Right ventricle myocardium inferior (tissue), 1 donor: ENCODE measurements around the gene GLRA3. TPM values are rescaled to one million over a fixed set of nuclear protein-coding genes. Genes with fewer than 3 reads are reported as not detected.
"Not testable (repeated sequence)": the region's sequence is repeated elsewhere in the genome, so short reads cannot be mapped to it uniquely, and the experiment has no call there.

Experiments used
- ATAC-seq: fragments of 200-7000 bp; cut with Tn5 transposase; one replicate; pipeline ENCODE4 v1.9.1; 2020; ENCODE audit warnings: mild to moderate bottlenecking, moderate library complexity
- DNase-seq: peaks from one replicate; pipeline ENCODE4 v3.0.0; 2021; ENCODE audit errors: missing footprints
- intact Hi-C: fragments of 100-400 bp; cut with DNase I; formaldehyde crosslinking; loops from one replicate; pipeline ENCODE4 v1.11.0; 2022
- long read RNA-seq: library from polyadenylated mRNA; unstranded; transcript quantifications from one replicate; pipeline ENCODE4 v2.0.0, GENCODE V29; 2021
- total RNA-seq: library from RNA; stranded (reverse); fragmentation: NEBNext Ultra II Directional; extraction: Animal tissue kit (Norgen Biotek cat#: 25700); gene quantifications from one replicate; pipeline ENCODE4 v1.2.1, GENCODE V29; 2021
- donor health status: DM: no; HTN: yes; CAD: no; lungs with severe emphysema.

Gene GLRA3
- total RNA-seq = not detected
- long read RNA-seq = 0 reads

DNA sequence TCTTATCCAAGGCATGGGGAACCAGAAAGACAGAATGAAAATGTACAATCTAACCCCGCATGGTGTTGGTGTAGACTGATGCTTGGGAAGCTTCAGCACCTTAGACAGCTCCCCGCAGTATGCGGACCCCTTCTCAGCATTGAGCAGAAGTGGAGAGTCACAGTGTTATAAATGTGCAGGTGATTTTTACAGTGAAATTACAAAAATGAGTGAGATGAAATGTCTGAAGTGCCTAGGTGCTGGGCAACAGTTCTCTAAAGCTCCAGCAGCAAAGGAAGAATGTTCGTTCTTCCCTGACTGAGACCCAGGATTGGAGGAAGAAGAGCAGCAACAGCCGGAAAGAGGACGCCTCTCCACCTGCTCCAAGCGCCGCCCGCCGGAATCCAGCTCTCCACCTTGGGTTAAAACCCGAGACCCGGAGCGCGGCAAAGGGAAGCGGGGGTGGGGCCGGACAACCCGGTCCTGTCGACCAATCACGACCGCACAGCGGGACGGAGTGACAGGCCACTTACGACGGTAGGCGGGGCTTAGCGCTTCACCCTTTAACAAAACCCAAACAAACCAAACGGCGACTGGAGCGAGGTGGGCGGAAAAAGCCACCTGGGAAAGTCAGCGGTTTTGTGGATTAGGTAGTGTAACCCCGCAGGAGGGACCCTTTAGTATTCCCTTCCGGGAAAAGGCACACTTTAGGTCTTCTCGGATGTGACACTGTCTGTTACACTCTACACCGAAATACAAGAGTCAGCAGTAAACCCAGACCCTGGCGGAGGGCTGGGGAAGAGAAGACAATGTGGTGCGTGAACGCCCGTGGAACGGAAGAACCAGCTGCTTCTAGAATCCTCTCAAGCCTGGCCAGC lies at the start of gene GLRA3:
GLRA3 (minus strand) TSS at position 403 of the 857 bp plus-strand sequence. CDS start 436 bp downstream, outside the sequence.
- peak; percentile 48 for ATAC-seq
- peak; percentile 60 for DNase-seq
- intact Hi-C loops = no loop called here

GRCh38 chr4:174874898-174875297 lies 45.9 kb upstream of the GLRA3 start:
- intact Hi-C loops = no loop called here
- DNase-seq = no peak
- ATAC-seq = no peak

DNA sequence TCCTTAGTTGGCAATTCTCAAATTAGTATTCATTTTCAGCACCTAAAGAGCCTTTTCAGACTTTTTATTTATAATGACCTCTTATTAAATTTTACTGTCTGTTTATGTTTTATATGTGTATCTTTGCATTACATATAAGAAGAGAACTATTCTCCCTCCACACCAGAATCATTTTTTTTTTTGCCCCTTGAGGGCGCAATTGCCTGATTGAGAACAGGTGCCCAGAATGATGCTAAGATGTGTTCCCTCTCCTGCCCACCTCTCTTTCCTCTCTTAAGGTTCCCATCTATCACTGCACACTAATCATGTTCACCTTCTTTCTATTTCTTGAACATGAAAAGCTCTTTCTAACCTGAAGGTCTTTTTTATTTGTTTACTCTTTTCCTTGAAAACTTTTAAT lies 44.9 kb upstream of the GLRA3 start:
- no peak for ATAC-seq
- intact Hi-C loops = no loop called here
- no peak for DNase-seq

DNA sequence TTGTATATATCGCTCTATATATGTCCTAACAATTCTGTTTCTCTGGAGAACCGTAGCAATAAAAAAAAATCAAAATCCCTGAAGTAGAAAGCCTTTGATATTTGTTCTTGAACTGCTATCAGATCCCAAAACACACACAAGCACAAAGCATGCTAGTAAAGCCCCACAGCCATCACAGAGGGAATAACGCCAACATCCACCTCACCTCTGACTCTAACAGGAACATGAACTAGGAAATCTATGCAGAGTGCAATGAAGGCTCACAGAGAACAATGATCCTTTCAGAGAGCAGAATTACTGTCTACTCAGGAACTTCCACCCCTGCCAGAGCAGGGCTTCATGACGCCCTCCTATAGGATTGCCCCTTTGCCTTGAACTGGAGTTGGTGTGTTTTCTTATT lies 44.1 kb upstream of the GLRA3 start:
- intact Hi-C loops, ATAC-seq, DNase-seq: not testable (repeated sequence)

DNA sequence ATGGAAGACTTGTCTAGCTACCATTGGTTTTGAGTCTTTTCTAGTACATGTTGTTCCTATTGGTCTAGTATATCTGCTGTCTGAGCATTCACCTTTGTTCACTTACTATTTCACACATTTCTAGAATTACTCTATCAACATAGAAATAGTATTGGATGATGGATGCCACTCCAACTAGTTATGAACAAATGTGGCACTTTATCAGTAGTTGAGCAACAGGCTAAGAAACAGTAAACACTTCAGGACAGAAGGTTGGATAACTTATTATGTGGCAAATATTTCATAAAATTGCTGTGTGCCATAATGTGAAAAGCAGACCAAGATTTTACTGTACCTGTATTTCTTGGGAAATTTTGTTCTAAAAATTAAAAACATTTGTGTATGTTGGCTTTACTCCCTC lies 42.4 kb upstream of the GLRA3 start:
- ATAC-seq = no peak
- no peak for DNase-seq
- intact Hi-C loops = no loop called here

- intact Hi-C loops = no loop called here
- DNase-seq (no peak), ATAC-seq (no peak)
Measured at GRCh38 chr4:174870311-174870710, 41.3 kb upstream of the GLRA3 start.

DNA sequence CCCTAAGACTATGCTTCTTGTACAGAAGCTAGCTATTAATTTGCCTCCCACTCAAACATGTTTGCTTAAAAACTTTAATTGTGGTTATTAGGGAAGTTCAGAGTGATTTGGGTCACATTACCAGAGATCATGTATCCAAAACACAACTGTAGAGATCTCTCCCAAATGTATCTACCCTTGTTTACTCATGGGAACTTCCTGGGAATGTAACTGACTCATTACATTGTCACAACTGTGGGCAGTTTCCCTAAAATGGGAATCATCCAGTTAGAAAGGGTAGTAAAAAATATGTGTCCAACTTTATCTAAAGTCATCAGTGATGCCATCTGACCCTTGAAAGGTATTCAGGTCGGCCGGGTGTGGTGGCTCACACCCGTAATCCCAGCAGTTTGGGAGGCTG lies 40.3 kb upstream of the GLRA3 start:
- intact Hi-C loops = no loop called here
- ATAC-seq (no peak), DNase-seq (no peak)

GRCh38 chr4:174867903-174868302 lies 38.9 kb upstream of the GLRA3 start:
- intact Hi-C loops = no loop called here
- DNase-seq (no peak), ATAC-seq (no peak)

DNA sequence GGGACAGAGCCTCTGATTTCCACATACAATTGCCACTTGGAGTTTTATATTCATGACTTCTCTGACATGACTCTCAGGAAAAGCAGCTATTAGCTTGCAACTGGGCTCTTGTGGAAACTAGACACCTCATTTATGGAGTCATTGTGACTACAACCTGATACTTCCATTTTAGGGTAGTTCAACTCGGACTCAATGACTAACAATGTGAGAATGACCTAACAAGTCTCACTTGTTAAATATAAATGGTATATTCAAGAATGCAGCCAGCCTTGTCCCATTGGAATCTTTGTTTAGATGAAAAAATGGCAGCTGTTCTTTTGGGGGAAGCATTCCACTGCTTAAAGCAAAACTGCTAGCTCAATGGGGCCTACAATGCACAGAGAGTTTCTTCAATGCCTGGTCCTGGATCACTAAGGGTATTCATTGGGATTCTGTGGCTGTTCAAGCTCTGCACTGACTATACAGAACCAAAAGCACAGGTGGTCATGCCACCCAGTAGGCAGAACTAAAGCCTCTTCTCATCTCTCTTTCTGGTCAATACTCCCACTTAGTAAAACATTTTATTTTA lies 36.5 kb upstream of the GLRA3 start:
- intact Hi-C loops = no loop called here
- ATAC-seq = no peak
- no peak for DNase-seq

- no peak for DNase-seq
- ATAC-seq = no peak
- intact Hi-C loops = no loop called here
Measured at GRCh38 chr4:174864031-174864430, 35.0 kb upstream of the GLRA3 start.

DNA sequence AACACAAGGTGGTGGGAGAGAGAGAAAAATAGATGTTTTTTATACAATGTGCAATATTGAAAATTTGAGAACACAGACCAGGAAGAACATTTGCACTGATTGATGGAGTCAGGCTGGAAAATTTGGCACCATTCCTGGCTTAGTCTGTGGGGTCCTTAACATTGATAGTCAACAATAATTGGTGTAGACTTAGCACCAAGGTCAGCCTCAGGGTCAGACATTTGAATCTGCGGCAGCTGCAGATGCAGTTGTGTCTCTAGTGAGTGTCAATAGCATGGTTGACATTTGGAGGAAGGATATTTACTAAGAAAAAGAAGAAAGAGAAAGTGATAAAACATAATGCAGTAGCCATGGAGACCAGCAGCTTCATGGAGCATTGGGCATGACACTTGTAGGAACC lies 31.5 kb upstream of the GLRA3 start:
- ATAC-seq (no peak), DNase-seq (no peak)
- intact Hi-C loops = no loop called here

DNA sequence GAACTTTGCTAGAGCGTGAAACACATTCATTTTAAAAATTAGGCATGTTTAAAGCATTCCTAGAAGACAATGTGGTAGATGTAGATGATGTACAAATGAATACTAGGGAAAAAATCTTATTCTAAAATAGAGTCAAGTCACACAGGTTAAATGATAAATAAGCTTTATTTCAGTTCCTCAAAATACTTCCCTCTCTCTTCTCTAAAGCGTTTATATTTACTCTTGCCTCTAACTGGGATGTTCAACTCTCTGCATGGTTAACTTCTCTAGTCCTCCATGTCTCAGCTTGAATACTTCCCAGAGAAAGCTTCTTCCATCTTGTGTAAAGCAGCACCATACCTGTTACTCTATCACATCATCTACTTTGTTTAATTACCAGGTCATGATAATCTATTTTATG lies 30.9 kb upstream of the GLRA3 start:
- DNase-seq = no peak
- intact Hi-C loops = no loop called here
- ATAC-seq = no peak

- intact Hi-C loops = no loop called here
- DNase-seq (no peak), ATAC-seq (no peak)
Measured at GRCh38 chr4:174856926-174857800, 28.1 kb upstream of the GLRA3 start.

DNA sequence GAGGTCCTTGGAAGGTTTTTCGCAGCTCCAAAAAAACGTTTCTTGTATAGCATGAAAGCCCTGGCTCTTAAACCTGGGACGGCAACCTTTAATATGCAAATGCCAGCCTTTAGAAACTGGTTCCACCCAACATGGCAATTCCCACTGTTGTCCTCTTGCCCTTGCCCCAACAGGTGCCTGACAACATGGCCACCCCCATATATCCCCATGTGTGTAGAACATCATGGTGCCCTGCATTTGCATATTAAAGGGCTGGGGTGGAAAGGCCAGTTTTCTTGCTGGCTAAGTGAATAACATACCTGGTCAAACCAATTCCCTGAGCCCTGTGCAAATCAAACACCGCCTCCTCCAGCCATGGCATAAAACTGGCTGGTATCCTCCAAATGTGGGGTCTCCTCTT lies 26.0 kb upstream of the GLRA3 start:
- DNase-seq = no peak
- ATAC-seq = no peak
- intact Hi-C loops = no loop called here

DNA sequence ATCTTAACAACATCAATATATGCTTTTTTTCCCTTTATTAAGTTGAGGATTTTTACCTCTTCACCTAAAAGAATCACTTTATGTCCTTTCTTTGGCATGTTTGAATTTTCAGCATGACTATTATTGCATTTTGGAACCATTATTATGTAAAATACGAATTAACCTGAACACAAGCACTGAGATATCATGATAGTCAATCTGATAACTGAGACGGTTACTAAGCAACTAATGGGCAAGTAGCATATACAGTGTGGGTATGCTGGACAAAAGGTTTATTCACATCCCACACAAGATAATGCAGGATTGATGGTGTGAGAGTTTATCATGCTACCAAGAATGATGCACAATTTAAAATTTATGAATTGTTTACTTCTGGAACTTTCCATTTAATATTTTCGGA lies 24.6 kb upstream of the GLRA3 start:
- ATAC-seq (no peak), DNase-seq (no peak)
- intact Hi-C loops = no loop called here

GRCh38 chr4:174848596-174848995 lies 19.5 kb upstream of the GLRA3 start:
- intact Hi-C loops = no loop called here
- no peak for ATAC-seq

GRCh38 chr4:174847801-174848427 lies 18.9 kb upstream of the GLRA3 start:
- ATAC-seq (no peak), DNase-seq (no peak)
- intact Hi-C loops = no loop called here

More at GRCh38 chr4:174848596-174848995, 19.5 kb upstream of the GLRA3 start:
- DNase-seq = no peak

DNA sequence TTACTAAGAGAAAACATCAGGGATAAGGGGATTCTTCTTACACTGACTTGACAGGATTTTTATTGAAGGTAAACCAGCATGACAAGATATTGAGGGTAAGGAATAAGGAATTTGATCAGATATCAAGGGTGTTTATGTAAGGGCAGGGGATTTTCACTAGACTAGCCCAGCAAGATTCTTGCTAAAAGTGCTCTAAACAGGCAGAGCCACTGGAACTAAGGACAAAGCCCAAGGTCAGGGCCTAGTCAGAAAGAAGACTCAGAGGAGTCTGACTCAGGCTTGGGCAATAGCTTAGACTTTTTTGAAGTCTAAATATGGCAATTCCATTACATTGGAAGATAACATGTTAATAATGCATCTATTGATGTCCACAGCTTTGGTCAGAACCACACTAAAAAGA lies 6.5 kb upstream of the GLRA3 start:
- no peak for ATAC-seq
- no peak for DNase-seq
- intact Hi-C loops = no loop called here

- DNase-seq (no peak), ATAC-seq (no peak)
- intact Hi-C loops = no loop called here
Measured at GRCh38 chr4:174834477-174834876, 5.4 kb upstream of the GLRA3 start.
